Smooth muscle cell (in vitro differentiated cells): Measurements from ENCODE around the gene VAT1L. TPM values are rescaled to one million over a fixed set of nuclear protein-coding genes. Genes with fewer than 3 reads are reported as not detected.

Source experiments
- DNase-seq: peaks from one replicate; lab custom pipeline; 2025; ENCODE audit not compliant: unreplicated experiment; lab: John Stamatoyannopoulos, UW
- H2AFZ ChIP-seq: fragments of 200-600 bp; sonication (generic); 2 replicates; pipeline ENCODE4 v1.6.0; 2016; ENCODE audit warnings: antibody characterized with exemption, low read depth, mild to moderate bottlenecking
- H3F3A ChIP-seq: fragments of 200-600 bp; sonication (generic); 2 replicates; pipeline ENCODE4 v1.6.0; 2017; ENCODE audit warnings: antibody characterized with exemption, low read depth
- H3K27ac ChIP-seq: fragments of 200-600 bp; sonication (generic); 2 replicates; pipeline ENCODE4 v1.5.1; 2016; ENCODE audit warnings: low read depth, mild to moderate bottlenecking
- H3K27me3 ChIP-seq: fragments of 200-600 bp; sonication (generic); 2 replicates; pipeline ENCODE4 v1.6.1; 2016; ENCODE audit warnings: low read depth, mild to moderate bottlenecking
- H3K36me3 ChIP-seq: fragments of 200-600 bp; sonication (generic); 2 replicates; pipeline ENCODE4 v1.5.1; 2016; ENCODE audit warnings: low read depth
- H3K4me1 ChIP-seq: fragments of 200-600 bp; sonication (generic); 2 replicates; pipeline ENCODE4 v1.5.1; 2016; ENCODE audit warnings: low read depth
- H3K4me2 ChIP-seq: fragments of 200-600 bp; sonication (generic); 2 replicates; pipeline ENCODE4 v1.6.0; 2016; ENCODE audit warnings: mild to moderate bottlenecking
- H3K4me3 ChIP-seq: fragments of 200-600 bp; sonication (generic); 2 replicates; pipeline ENCODE4 v1.5.1; 2016; ENCODE audit warnings: mild to moderate bottlenecking
- H3K79me2 ChIP-seq: fragments of 200-600 bp; sonication (generic); 2 replicates; pipeline ENCODE4 v1.6.0; 2016; ENCODE audit warnings: low read depth, mild to moderate bottlenecking
- H3K9ac ChIP-seq: fragments of 200-600 bp; sonication (generic); 2 replicates; pipeline ENCODE4 v1.6.0; 2016; ENCODE audit warnings: low read depth
- H3K9me3 ChIP-seq: fragments of 200-600 bp; sonication (generic); replicated peaks from 2 replicates; pipeline ENCODE4 v1.5.1; 2016; ENCODE audit warnings: low read depth
- H4K20me1 ChIP-seq: fragments of 200-600 bp; sonication (generic); 2 replicates; pipeline ENCODE4 v1.6.0; 2016; ENCODE audit warnings: low read depth
- CTCF ChIP-seq: fragments of 200-600 bp; sonication (generic); IDR thresholded peaks from 2 replicates; pipeline ENCODE4 v1.5.1; 2017; ENCODE audit warnings: borderline replicate concordance, mild to moderate bottlenecking, antibody characterized with exemption; ENCODE audit not compliant: insufficient read depth, poor library complexity, severe bottlenecking
- WGBS: methylation state at CpG from one replicate; pipeline ENCODE4 v1.1.7; 2016; ENCODE audit warnings: low lambda C conversion rate; 5-methylcytosine and 5-hydroxymethylcytosine counted together
- polyA plus RNA-seq: library from polyadenylated mRNA; unstranded; fragments of >200 nt; fragmentation: Nextera tagmentation; extraction: Ambion mirVana; gene quantifications from 2 replicates; pipeline ENCODE4 v1.2.1, GENCODE V29; 2016
- total RNA-seq: library from RNA; depleted of rRNA; stranded (reverse); fragments of >200 nt; gene quantifications from 2 replicates; pipeline ENCODE4 v1.2.3, GENCODE V29; 2014

Gene VAT1L
- total and polyA plus RNA-seq, 2 experiments from 2014 or later, result 4.0 to 5.4 TPM

GRCh38 chr16:77881355-77882030 is 93.1 kb downstream of the VAT1L start:
- WGBS, result 81% methylated on average over 2 of the region's 2 CpGs
- H3K4me2 ChIP-seq, result no peak overlapping the region
- no peaks in the 10 kb centered on the region for H3K36me3 ChIP-seq
- H2AFZ ChIP-seq, result no peak overlapping the region
- no peak for TF ChIP-seq CTCF
- H3K4me3 ChIP-seq, result no peak overlapping the region
- no peaks in the 10 kb centered on the region for H3K9me3 ChIP-seq
- H3K27me3 ChIP-seq, result no peaks in the 10 kb centered on the region
- H3K79me2 ChIP-seq, result no peaks in the 10 kb centered on the region
- no peaks in the 10 kb centered on the region for H4K20me1 ChIP-seq
- no peaks in the 10 kb centered on the region for H3K4me1 ChIP-seq
- no peak overlapping the region for H3K9ac ChIP-seq
- DNase-seq, result no peak
- no peak overlapping the region for H3K27ac ChIP-seq
- H3F3A ChIP-seq, result no peaks in the 10 kb centered on the region

GRCh38 chr16:77882358-77882757 is 94.0 kb downstream of the VAT1L start:
- H3K27me3 ChIP-seq, result no peaks in the 10 kb centered on the region
- no peak overlapping the region for H3K4me2 ChIP-seq
- 31% methylated on average over 1 of the region's 1 CpG for WGBS
- H3K27ac ChIP-seq, result no peak overlapping the region
- H3K36me3 ChIP-seq, result no peaks in the 10 kb centered on the region
- no peaks in the 10 kb centered on the region for H3K4me1 ChIP-seq
- H2AFZ ChIP-seq, result no peak overlapping the region
- no peaks in the 10 kb centered on the region for H3K79me2 ChIP-seq
- H3F3A ChIP-seq, result no peaks in the 10 kb centered on the region
- H3K9ac ChIP-seq, result no peak overlapping the region
- TF ChIP-seq CTCF, result no peak
- H3K9me3 ChIP-seq, result no peaks in the 10 kb centered on the region
- DNase-seq, result no peak
- no peaks in the 10 kb centered on the region for H4K20me1 ChIP-seq
- no peak overlapping the region for H3K4me3 ChIP-seq

- H3K27ac ChIP-seq, result no peak overlapping the region
- no peak overlapping the region for H3K4me2 ChIP-seq
- H3K27me3 ChIP-seq, result no peaks in the 10 kb centered on the region
- H3K4me1 ChIP-seq, result peaks cover 3% of the 10 kb centered on the region
- no peak overlapping the region for H3K9ac ChIP-seq
- TF ChIP-seq CTCF, result no peak
- no peak overlapping the region for H3K4me3 ChIP-seq
- DNase-seq, result no peak
- H3K79me2 ChIP-seq, result no peaks in the 10 kb centered on the region
- WGBS, result 88% methylated on average over 6 of the region's 6 CpGs
- H4K20me1 ChIP-seq, result no peaks in the 10 kb centered on the region
- H3K36me3 ChIP-seq, result no peaks in the 10 kb centered on the region
- no peaks in the 10 kb centered on the region for H3K9me3 ChIP-seq
- H2AFZ ChIP-seq, result no peak overlapping the region
- no peaks in the 10 kb centered on the region for H3F3A ChIP-seq
Observed at GRCh38 chr16:77885571-77886295, 97.4 kb downstream of the VAT1L start.
